Muscle of arm (tissue), 12 donors: ENCODE data around the gene HMCN2. TPM values are rescaled to one million over a fixed set of nuclear protein-coding genes. Genes with fewer than 3 reads are reported as not detected.

ENCODE experiments used
- DNase-seq: peaks from one replicate; pipeline ENCODE4 v3.0.0-alpha.2; 2013
- polyA plus RNA-seq, 12 donors: library from polyadenylated mRNA; unstranded; fragments of 120-200 nt; gene quantifications; one replicate each; pipeline ENCODE4 v1.2.1, GENCODE V29; 2013; ENCODE audit not compliant: insufficient read length in 12 of 12

HMCN2 gene
- polyA plus RNA-seq, 12 donors: 4.8 to 19.1 (median 8.6) TPM; not detected in 1

DNA sequence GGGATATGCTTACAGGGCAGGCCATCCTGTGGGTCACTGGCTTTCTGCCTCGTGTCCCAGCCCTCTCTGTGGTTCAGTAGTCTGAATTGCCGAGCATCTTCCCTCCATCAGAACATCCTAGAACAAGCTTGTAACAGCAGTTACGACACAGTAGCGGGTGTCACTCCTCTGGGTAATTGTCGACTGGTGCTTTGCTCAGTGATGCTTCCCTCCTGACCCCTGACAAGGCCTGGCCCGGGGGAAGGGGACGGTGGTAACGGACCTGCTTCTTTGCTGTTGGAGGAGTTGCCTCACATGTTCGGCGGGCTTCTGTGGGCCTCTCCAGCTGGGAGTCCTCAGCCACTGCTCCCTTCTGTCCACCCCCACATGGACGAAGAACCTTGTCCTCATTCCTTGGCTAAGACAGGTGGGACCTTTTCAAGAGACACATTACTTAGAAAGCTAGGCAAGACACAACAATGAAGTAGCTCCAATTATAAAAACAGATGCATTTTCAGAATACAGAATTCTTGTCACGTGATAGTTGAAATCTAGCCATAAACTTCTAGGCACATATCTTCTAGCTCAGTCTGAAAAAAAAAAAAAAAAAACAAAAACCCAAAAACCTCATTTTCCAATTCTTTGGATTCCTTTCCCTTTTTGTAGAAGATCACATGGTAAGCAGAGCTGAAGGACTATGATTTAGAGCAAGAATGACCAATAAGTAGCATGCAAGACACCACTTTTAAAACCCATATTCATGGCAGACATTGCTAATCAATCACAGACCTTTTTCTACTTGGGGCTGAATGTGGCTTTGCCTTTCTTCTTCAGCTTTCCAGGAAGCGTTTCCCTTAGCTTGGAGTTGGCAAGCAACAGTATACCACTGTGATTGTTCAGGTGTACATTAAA is 25.0 kb downstream of the HMCN2 start:
- peak; percentile 73 for DNase-seq

DNA sequence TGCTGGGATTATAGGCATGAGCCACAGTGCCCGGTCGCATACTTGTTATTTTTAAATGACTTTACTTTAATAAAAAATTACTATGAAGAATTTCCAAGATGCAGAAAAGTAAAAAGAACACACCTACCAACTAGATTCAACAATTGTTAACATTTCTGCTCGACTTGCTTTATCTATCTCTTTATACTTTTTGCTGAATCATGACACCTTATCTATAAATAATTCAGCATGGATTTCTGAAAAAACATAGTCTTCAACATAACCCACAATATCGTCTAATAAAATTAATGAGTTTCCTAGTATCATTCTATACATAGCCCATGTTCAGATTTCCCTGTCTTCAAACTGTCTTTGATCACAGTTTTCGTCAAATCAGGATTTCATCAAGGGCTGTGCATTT is 25.9 kb downstream of the HMCN2 start:
- no peak for DNase-seq

DNA sequence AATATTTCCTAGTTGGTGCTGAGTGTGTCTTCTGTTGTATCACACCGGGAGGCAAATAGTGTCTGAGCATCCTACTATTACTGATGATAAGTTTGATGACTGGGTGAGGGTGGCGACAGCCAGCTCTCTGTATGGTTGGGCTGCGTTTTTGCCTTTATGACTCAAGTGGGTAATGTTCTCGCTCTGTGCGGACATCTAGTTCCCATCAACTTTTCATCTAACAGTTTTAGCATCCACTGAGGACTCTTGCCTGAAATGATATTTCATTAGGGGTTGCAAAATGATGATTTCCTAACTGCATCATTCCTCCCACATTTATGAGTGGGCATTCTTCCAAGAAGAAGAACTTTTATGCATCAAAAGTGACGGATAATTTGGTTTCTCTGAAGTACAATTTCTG is 26.5 kb downstream of the HMCN2 start:
- DNase-seq: no peak

DNA sequence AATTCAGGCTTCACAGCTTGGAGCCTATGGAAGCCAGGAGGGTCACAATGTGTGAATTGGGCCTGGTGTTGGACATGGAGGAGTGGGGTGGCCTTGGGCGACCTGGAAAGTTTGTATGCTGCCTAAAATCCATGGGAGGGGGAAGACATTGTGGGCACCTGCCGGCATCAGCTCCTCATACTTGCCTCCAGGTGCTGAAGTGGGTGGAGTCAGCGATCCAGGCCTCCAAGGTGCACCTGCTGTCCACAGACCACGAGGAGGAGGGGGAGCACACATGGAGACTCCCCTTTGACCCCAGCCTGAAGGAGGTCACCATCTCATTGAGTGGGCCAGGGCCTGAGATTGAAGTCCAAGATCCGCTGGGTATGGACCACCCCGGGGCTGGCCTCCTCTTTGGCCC is 29.1 kb downstream of the HMCN2 start:
- no peak for DNase-seq

DNA sequence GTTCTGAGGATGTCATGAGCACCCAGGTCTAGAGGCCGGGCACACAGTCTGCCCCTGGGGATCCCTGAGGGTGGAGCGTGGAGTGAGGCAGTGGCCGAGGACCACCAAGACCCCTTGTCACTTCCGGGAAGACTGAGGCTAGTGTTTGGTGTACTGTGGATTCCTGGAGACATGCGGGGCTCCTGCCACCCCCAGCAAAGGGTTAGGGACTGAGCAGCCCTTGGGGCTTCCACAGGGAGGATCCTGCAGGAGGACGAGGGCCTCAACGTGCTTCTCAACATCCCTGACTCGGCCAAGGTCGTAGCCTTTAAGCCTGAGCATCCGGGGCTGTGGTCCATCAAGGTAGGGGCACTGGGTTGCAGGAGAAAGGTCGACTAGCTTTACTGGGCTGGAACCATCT is 29.9 kb downstream of the HMCN2 start:
- no peak for DNase-seq

DNA sequence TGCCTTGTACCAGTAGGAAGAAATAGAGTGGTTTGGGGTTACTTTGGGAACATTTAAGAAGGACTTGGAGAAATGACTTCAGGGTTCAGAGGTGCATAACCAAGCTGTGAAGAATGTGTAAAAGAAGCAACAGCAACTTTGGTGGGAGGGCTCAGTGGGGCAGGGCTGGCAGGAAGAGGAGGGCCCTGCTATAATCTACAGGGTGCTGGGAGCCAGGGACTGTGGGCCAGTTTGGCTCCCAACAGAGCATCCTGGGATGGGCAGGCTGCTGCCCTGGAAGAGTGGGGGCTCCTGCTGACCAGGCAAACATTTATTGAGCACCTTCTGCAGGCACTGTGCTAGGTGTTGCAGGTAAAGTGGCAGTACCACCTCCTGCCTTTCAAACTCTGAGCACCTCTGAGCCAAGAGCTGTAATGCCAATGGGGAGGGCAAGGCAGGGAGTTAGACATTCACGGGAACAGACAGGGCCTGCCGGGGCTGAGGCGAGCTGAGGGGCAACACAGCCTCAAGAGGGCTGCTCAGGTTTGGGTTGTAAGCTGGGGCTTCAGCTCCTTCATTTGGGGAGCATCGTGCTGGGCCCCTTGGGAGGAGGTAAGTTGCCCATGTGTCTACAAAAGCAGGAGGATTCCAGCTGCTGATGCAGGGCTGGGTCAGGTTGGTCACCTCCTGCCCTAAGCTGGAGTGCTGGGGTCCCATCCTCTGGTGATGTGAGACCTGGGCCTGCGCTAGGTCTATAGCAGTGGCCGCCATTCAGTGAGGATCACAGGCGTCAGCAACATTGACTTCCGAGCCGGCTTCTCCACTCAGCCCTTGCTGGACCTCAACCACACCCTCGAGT is 30.6 kb downstream of the HMCN2 start:
- no peak for DNase-seq

DNA sequence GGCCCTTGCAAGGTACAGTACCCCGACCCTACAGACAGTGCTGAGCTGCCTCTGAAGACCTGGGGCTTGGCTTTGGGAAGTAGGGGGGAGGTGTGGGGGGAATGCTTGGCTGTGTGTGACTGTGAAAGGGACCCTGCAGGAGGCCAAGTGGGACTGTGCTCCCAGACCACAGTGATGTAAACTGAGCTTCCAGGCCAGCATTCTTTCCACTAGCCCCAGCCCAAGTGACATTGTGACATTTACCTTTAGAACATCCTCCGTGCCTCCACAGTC is 31.2 kb downstream of the HMCN2 start:
- no peak for DNase-seq

DNA sequence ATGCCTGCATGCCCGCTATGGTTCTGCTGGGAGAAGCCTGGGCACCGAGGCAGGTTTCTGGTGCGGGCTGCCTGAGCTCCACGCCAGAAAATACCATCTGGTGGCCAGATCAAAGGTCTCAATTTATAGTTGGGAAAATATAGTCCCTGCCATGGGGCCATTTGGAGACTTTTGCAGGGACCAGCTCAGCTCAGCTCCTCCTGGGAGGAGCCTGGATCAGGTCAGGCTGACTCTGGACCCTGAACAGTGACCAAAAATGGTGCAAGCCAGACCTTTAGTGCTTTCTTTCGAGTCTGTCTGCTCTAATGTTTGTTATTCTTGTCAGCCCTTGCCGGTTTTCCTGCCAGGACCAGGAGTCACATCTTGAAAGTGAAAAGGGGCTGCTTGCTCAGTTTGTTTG is 31.8 kb downstream of the HMCN2 start:
- no peak for DNase-seq

DNA sequence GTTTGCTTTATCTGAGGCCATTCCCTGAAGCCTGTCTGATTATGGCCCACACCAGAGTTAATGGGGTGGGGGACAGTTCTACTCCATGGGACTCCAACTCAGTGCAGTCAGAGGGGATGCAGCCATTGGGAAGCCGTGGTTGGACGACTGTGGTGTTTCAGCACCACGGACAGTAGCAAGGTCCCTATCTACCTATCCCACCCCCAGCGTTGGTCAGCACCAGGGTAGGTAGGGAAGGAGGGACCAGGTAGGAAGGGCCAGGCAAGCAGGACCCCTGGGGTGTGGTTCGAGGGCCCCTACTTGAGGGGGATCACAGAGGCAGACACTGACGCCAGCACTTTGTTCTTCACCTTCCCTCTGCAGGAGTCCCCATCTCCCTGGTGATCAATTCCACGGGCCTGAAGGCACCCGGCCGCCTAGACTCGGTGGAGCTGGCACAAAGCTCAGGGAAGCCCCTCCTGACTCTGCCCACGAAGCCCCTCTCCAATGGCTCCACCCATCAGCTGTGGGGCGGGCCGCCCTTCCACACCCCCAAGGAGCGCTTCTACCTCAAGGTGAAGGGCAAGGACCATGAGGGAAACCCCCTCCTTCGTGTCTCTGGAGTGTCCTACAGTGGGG is 33.2 kb downstream of the HMCN2 start:
- no peak for DNase-seq

DNA sequence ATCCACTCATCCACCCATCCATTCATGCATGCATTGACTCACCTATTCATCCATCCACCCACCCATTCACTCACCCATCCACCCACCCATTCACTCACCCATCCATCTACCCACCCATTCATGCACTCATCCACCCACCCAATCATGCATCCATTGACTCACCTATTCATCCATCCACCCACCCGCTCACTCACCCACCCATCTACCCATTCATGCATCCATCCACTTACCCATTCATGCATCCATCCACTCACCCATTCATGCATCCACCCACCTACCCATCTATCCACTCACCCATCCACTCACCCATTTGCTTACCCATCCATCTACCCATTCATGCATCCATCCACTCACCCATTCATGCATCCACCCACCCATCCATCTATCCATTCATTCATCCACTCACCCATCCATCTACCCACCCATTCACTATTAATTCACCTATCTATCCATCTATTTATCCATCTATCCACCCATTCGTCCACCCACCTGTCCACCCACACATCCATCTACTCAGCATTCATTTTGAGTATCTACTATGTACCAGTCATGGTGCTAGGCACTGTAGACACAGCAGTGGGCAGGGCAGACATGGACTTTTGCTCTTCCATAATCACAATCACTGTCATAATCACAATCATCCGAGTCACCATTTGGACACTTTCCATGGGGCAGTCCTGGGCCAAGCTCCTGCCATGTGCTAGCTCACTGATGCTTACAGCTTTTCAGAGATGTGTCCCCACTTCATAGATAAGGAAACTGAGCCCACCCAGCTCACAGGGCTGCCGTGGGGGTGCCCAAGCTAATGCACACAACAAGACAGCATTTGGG is 34.4 kb downstream of the HMCN2 start:
- no peak for DNase-seq

DNA sequence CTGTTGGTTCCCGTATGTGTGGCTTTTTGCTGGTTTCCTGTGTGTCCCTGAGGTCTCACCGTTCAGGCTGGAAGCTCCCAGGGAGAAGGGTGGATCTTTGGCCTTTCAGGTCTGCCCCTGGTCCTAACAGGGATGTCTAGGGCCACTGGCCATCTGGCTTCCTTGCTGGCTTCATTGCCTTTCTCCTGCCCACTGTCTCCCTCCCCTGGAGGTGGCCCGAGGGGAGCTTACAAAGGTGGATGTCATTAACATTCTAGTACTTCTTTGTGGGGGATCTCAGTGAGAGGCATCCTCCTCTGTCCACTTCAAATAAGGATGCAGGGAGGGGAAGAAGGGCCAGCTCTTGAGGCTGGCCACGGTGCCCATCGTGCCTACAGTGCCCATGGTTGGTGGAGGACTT is 35.2 kb downstream of the HMCN2 start:
- no peak for DNase-seq

DNA sequence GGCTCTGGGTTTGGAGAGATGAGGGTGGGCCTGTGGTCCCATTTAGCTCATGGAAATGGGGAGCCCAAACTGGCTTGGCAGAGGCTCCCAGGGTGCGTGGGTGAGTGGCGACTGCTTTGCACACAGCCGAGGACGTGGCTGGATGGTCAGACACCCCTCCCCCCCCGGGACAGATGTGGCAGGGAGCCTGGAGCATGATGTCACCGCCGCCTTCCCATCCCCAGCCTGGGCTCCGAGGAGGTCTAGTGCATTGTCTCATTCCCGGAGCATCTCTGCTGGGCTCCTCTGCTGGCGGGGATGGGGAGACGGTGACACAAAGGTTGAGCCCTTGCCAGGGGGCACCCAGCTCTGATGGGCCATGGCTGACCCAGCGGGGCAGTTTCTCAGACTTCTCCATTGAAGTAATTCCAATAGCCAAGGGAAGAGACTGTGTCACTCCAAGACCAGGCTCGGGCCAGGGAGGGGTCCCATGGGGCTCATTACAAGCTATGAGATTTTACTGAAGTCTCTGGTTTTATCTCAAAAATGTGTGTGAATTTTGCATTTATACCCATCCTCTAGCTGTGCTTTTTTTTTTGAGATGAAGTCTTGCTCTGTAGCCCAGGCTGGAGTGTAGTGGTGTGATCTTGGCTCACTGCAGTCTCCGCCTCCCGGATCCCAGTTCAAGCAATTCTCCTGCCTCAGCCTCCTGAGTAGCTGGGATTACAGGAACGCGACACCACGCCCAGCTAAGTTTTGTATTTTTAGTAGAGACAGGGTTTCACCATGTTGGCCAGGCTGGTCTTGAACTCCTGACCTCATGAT is 36.1 kb downstream of the HMCN2 start:
- peak; percentile 84 for DNase-seq

DNA sequence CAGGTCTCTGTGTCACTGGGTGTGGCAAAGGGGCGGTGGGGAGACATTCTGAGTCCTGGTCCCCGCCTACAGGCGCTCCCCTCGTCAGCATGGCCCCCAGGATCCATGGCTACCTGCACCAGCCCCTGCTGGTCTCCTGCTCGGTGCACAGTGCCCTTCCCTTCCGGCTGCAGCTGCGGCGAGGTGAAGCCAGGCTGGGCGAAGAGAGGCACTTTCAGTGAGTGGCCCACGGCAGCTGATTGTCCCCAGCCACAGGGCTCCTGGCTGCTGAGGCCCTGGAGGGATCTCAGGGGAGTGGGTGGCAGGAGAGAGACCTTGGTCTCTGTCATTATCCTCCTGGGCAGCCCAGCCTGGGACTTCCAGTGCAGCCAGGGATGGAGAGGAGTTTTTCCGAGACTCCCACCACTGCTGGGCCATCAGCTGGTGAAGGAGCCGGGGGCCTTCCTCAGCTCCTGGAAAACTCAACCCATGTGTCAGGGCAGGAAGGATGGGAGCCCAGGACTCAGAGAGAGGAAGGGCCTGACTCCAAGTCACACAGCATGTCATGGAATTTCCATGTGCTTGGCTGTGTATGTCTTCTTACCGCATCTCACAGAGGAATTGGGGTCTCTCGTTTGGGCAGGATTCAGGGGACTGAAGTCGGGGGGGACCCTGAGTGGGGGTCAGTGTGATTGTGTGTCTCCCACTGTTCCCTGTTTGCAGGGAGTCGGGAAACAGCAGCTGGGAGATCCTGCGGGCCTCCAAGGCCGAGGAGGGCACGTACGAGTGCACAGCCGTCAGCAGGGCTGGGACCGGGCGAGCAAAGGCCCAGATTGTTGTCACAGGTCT is 37.4 kb downstream of the HMCN2 start:
- DNase-seq: no peak

DNA sequence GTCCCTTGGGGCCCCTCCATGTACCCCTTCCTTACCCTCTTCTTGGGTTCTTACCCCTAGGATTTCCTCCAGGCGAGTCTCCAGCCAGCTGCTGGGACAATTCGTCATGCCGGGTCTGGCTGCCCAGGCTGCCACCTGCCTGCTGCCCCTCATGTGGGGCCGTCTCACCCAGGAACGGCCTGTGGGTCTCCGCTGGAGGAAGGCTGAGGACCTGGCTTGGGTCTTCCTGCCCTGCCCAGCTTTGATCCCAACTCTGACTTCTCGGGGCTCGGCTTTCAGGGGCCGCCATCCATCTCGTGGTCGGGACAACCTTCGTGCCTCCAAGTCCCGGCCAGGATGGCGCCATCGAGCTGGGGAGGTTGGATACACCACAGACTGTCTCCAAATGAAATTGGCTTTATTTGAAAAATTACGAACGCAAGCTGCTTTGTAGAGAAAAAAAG is 38.1 kb downstream of the HMCN2 start:
- DNase-seq: no peak

DNA sequence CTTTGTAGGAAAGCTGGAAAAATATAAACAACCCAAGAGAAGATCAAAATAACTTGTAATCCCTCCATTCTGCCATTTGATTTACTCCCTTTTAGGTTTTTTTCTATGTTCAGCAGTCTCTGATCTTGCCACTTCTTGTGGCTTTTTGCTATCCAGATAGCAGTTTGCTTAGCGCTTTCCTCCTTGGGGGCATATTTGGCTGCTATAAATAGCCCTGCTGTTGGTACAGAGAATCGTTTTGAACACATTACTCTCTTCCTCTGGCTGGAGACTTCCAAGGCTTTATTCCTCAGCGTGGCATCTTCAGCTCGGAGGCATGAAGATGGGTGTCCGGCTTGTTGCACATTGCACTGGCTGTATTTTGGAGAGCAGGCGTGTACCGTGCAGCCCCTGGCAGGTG is 38.6 kb downstream of the HMCN2 start:
- DNase-seq: no peak

DNA sequence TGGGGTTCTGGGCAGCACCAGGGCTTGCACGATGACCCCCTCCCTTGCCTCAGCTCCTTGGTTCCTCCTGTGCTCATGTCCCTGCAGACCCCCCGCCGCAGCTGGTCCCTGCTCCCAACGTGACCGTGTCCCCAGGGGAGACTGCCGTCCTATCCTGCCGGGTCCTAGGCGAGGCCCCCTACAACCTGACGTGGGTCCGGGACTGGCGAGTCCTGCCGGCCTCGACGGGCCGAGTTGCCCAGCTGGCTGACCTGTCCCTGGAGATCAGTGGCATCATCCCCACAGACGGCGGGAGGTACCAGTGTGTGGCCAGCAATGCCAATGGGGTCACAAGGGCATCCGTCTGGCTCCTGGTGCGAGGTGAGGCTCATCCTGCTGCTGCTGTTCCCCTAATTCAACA is 39.1 kb downstream of the HMCN2 start:
- DNase-seq: no peak

DNA sequence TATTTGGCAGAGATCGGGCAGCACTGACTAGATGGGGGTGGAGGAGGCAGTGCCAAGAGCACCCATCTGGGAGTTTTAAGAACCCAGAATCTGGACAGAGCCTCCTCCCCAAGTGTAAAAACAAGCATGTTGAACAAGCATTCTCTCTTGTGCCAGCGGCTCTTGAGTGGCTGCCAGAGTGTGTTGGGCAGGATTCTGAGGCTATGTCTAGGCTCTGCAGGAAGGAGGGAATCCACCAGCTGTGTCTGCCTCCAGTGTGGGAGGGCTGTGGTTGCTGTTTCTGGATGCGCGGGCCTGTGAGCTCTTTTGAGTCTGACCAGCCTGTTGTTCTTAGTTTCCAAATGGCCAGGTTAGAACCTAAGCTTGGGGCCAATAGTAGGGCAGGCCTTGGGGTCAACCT is 39.8 kb downstream of the HMCN2 start:
- no peak for DNase-seq

DNA sequence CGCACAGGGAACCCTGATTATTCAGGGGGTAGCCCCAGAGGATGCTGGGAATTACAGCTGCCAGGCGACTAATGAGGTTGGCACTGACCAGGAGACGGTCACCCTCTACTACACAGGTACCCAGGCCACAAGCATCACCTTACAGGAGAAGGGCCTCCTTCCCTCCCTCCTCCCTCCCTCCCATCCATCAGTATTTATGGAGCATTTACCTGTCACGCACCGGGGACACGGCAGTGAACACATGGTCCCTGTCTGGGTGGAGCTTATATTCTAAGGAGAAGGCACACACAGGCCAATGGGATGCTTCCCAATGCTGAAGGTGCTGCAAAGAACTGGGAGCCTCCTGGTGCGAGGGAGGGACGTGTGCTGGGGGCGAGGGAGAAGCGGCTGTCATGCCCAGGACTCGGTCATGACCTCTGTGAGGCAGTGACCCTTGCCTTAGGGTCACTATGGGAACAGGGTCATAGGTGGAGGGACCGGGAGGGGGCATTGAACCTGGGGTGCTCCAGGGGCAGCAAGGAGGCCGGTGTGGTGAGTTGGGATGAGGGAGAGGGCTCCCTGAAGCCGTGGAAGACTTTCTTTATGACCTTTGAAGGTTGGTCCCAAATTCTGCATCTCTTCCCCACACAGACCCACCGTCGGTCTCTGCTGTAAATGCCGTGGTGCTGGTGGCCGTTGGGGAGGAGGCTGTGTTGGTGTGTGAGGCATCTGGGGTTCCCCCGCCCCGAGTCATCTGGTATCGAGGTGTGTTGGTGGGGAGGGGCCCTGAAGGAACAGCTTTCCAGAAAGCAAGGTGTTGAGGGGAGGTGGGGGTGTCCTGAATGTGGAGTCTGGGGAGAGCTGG is 41.5 kb downstream of the HMCN2 start:
- no peak for DNase-seq

DNA sequence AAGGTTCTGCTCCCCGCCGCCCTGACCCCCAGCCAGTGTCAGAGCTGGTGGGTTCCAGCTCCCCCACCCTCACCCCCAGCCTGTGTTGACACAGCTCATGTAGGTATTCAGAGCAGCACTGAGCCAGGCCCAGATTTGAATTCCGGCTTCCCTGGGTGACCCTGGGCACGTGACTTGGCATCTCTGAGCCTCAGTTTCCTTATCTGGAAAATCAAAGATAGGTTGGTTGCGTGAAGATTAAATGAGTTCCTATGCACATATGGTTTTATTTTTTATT is 42.0 kb downstream of the HMCN2 start:
- DNase-seq: no peak
